Vein endothelial cell (primary cell): ENCODE results near the gene NOG. TPM values are rescaled to one million over a fixed set of nuclear protein-coding genes. Genes with fewer than 3 reads are reported as not detected.

Experiments used
- small RNA-seq: library from RNA; depleted of rRNA; stranded (forward); fragments of <200 nt; gene quantifications from one replicate; pipeline ENCODE3, GENCODE V24; 2012
- total RNA-seq: library from RNA; depleted of rRNA; stranded (reverse); fragments of >200 nt; gene quantifications from 2 replicates; pipeline ENCODE4 v1.2.3, GENCODE V29; 2012

Gene NOG
- 2.8 and 3.9 TPM in 2 replicates for total RNA-seq

DNA sequence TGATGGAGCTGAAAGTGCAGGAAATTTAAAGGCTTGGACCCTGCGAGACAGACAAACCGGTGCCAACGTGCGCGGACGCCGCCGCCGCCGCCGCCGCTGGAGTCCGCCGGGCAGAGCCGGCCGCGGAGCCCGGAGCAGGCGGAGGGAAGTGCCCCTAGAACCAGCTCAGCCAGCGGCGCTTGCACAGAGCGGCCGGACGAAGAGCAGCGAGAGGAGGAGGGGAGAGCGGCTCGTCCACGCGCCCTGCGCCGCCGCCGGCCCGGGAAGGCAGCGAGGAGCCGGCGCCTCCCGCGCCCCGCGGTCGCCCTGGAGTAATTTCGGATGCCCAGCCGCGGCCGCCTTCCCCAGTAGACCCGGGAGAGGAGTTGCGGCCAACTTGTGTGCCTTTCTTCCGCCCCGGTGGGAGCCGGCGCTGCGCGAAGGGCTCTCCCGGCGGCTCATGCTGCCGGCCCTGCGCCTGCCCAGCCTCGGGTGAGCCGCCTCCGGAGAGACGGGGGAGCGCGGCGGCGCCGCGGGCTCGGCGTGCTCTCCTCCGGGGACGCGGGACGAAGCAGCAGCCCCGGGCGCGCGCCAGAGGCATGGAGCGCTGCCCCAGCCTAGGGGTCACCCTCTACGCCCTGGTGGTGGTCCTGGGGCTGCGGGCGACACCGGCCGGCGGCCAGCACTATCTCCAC lies at the start of gene NOG:
TSS of gene NOG (plus strand) at position 54 of the 674 bp plus-strand sequence. CDS start at position 579, 525 bp downstream.

Small RNA genes within 50 kb of the gene (small RNA-seq; reads per million reads assigned to genes)
- gene RPL39P33: not detected

Other genes starting within 250 kb of the NOG start
- gene C17orf67, start 240.2 kb downstream of the NOG start, total RNA-seq: 1.6 and 2.0 TPM in 2 replicates
- 11.1 and 17.5 TPM in 2 replicates for gene DGKE, start 240.5 kb downstream of the NOG start, total RNA-seq